SK-N-SH treated with all-trans-retinoic acid at 6 μM for 48 hours (cell line): ENCODE data around the gene CRISPLD2.

Experiments
- ATAC-seq: fragments of 200-7000 bp; cut with Tn5 transposase; 3 replicates; pipeline ENCODE4 v1.9.1; 2020; ENCODE audit warnings: mild to moderate bottlenecking, moderate library complexity
- ARNTL ChIP-seq: fragments of 450-650 bp; formaldehyde crosslinking; IDR thresholded peaks from 2 replicates; pipeline ENCODE4 v1.5.0; 2020; ENCODE audit warnings: low read depth, mild to moderate bottlenecking, moderate library complexity, borderline replicate concordance
- CSDC2 ChIP-seq: fragments of 250-450 bp; sonication (Bioruptor Pico); IDR thresholded peaks from 2 replicates; pipeline ENCODE4 v1.5.0; 2020; ENCODE audit warnings: mild to moderate bottlenecking, moderate library complexity
- GLIS3 ChIP-seq: fragments of 250-450 bp; sonication (Bioruptor Pico); IDR thresholded peaks from 2 replicates; pipeline ENCODE4 v1.5.0; 2020; ENCODE audit warnings: mild to moderate bottlenecking, moderate library complexity
- OSR1 ChIP-seq: fragments of 250-450 bp; sonication (Bioruptor Pico); IDR thresholded peaks from 2 replicates; pipeline ENCODE4 v1.8.0; 2022; ENCODE audit warnings: moderate library complexity, mild to moderate bottlenecking, inconsistent platforms
- PPARA ChIP-seq: fragments of 250-450 bp; sonication (Bioruptor Pico); IDR thresholded peaks from 2 replicates; pipeline ENCODE4 v1.5.0; 2020; ENCODE audit warnings: mild to moderate bottlenecking, borderline replicate concordance
- RARB ChIP-seq: fragments of 250-450 bp; sonication (Bioruptor Pico); IDR thresholded peaks from 2 replicates; pipeline ENCODE4 v1.8.0; 2021; ENCODE audit warnings: mild to moderate bottlenecking, moderate library complexity
- SNAI2 ChIP-seq: fragments of 250-450 bp; sonication (Bioruptor Pico); IDR thresholded peaks from 2 replicates; pipeline ENCODE4 v1.5.0; 2020; ENCODE audit warnings: mild to moderate bottlenecking, moderate library complexity
- TCF4 ChIP-seq: fragments of 250-450 bp; sonication (Bioruptor Pico); IDR thresholded peaks from 2 replicates; pipeline ENCODE4 v1.8.0; 2021; ENCODE audit warnings: mild to moderate bottlenecking, moderate library complexity, borderline replicate concordance
- TOX ChIP-seq: fragments of 250-450 bp; sonication (Bioruptor Pico); IDR thresholded peaks from 2 replicates; pipeline ENCODE4 v1.8.0; 2021; ENCODE audit warnings: mild to moderate bottlenecking, moderate library complexity, borderline replicate concordance
- ZC3H10 ChIP-seq: fragments of 250-450 bp; sonication (Bioruptor Pico); IDR thresholded peaks from 2 replicates; pipeline ENCODE4 v1.5.1; 2021; ENCODE audit warnings: mild to moderate bottlenecking, moderate library complexity
- ZFP3 ChIP-seq: fragments of 250-450 bp; sonication (Bioruptor Pico); IDR thresholded peaks from 2 replicates; pipeline ENCODE4 v1.5.0; 2020; ENCODE audit warnings: mild to moderate bottlenecking, moderate library complexity
- ZFP30 ChIP-seq: fragments of 450-650 bp; formaldehyde crosslinking; IDR thresholded peaks from 2 replicates; pipeline ENCODE4 v1.5.0; 2022; ENCODE audit warnings: mild to moderate bottlenecking, moderate library complexity
- ZNF70 ChIP-seq: fragments of 450-650 bp; formaldehyde crosslinking; IDR thresholded peaks from 2 replicates; pipeline ENCODE4 v1.5.0; 2020; ENCODE audit warnings: mild to moderate bottlenecking, moderate library complexity
- TF ChIP-seq, protein P1 (sequence below): fragments of 250-450 bp; sonication (Bioruptor Pico); IDR thresholded peaks from 2 replicates; pipeline ENCODE4 v1.8.0; 2021; ENCODE audit warnings: low read depth, mild to moderate bottlenecking, moderate library complexity, borderline replicate concordance
- TF ChIP-seq, protein P2 (sequence below): fragments of 250-450 bp; sonication (Bioruptor Pico); IDR thresholded peaks from 2 replicates; pipeline ENCODE4 v1.5.0; 2020; ENCODE audit warnings: mild to moderate bottlenecking, moderate library complexity
- TF ChIP-seq, protein P3 (sequence below): fragments of 250-450 bp; sonication (Bioruptor Pico); IDR thresholded peaks from 2 replicates; pipeline ENCODE4 v1.8.0; 2020; ENCODE audit warnings: mild to moderate bottlenecking, moderate library complexity, borderline replicate concordance

The CRISPLD2 gene

DNA sequence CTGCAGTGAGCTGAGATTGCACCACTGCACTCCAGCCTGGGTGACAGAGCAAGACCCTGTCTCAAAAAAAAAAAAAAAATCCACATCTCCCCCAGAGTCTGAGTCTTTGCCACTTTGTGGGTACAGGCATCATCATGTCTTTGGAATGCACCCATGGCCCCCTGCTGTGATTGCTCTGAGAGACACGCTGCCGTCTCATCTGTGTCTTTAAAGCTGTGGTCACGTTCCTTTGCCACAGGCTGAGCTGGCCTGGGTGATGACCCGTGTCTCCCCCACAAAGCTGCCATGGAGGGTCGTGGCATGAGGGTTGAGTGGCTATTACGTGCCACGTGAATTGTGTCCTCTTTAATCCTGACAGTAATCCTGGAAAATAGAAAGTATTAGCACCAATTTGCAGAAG is 20.2 kb downstream of the CRISPLD2 start:
- 0 out of 3 replicates have a peak, but pooled peaks have one; percentile 3 for ATAC-seq
- TF ChIP-seq OSR1 (CRISPR knock-in tag) (no peak), SNAI2 (CRISPR knock-in tag) (no peak), TOX (CRISPR knock-in tag) (no peak), ZC3H10 (CRISPR knock-in tag) (no peak), PPARA (no peak)

DNA sequence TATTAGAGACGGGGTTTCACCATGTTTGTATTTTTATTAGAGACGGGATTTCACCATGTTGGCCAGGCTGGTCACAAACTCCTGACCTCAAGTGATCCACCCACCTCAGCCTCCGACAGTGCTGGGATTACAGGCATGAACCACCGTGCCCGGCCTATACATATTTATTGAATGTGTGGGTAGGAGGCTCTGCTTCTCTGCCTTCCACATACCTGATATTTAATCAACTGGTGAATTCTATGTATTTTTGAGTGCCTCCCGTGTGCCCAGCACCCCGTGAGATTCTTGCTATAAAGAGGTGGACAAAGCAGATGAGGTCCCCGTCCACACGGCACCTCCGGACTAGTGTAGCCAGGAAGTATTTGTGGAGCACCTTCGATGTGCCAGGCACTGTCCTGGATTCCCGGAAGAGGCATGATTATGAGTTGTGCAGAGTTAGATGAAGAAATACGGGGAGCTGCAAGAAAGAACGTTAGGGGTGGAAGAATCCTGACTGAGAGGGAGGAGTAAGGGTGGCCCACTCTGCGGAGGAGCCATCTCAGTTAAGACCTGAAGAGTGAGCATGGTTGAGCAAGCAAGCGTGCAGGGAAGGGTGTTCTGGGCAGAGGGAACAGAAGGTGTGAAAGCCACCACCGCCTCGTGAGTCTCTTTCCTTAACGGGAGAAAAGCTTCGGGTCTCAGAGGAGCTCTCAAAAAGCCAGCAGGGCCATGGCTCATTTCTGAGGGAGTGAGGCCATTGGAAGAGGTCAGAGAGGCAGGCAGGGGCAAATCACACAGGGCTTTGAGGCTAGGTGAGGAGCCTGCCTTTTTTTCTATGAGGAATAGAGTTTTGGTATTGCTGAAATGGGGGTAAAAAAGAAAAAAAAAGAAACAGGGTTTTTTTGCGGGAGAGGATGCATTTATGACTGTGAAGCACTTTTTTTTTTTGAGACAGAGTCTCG is 21.2 kb downstream of the CRISPLD2 start:
- ATAC-seq, result no peak
- TF ChIP-seq, protein P1, sequence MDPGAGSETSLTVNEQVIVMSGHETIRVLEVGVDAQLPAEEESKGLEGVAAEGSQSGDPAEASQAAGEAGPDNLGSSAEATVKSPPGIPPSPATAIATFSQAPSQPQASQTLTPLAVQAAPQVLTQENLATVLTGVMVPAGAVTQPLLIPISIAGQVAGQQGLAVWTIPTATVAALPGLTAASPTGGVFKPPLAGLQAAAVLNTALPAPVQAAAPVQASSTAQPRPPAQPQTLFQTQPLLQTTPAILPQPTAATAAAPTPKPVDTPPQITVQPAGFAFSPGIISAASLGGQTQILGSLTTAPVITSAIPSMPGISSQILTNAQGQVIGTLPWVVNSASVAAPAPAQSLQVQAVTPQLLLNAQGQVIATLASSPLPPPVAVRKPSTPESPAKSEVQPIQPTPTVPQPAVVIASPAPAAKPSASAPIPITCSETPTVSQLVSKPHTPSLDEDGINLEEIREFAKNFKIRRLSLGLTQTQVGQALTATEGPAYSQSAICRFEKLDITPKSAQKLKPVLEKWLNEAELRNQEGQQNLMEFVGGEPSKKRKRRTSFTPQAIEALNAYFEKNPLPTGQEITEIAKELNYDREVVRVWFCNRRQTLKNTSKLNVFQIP, result no peak
- TF ChIP-seq TCF4 (CRISPR knock-in tag), result no peak
- peak; percentile 98 for TF ChIP-seq ZFP3 (CRISPR knock-in tag)
- TF ChIP-seq, protein P2, sequence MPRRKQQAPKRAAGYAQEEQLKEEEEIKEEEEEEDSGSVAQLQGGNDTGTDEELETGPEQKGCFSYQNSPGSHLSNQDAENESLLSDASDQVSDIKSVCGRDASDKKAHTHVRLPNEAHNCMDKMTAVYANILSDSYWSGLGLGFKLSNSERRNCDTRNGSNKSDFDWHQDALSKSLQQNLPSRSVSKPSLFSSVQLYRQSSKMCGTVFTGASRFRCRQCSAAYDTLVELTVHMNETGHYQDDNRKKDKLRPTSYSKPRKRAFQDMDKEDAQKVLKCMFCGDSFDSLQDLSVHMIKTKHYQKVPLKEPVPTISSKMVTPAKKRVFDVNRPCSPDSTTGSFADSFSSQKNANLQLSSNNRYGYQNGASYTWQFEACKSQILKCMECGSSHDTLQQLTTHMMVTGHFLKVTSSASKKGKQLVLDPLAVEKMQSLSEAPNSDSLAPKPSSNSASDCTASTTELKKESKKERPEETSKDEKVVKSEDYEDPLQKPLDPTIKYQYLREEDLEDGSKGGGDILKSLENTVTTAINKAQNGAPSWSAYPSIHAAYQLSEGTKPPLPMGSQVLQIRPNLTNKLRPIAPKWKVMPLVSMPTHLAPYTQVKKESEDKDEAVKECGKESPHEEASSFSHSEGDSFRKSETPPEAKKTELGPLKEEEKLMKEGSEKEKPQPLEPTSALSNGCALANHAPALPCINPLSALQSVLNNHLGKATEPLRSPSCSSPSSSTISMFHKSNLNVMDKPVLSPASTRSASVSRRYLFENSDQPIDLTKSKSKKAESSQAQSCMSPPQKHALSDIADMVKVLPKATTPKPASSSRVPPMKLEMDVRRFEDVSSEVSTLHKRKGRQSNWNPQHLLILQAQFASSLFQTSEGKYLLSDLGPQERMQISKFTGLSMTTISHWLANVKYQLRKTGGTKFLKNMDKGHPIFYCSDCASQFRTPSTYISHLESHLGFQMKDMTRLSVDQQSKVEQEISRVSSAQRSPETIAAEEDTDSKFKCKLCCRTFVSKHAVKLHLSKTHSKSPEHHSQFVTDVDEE (CRISPR knock-in tag), result no peak
- TF ChIP-seq GLIS3 (CRISPR knock-in tag), result no peak
- no peak for TF ChIP-seq ZC3H10 (CRISPR knock-in tag)
- TF ChIP-seq RARB, result no peak

DNA sequence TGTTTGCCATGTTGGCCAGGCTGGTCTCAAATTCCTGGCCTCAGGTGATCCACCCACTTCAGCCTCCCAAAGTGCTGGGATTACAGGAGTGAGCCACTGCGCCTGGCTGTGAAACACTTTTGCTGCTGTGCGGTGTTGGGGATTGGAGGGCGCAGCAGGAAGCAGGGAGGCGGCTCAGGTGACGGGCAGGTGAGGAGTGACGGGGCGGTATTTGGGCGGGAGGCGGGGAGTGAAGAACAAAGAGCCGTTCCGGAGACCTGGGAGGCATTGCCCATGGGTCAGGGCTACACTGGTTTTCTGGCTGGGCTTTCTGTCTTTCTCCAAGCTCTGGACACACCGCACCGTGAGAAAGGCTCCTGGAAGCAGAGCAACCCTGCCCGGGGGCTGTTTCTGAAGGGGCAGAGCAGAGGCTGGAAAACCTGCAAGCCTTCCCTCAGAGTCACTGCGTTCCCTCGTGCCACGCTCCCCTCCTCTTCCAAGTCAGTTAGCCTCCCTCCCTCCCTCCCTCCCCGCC is 22.1 kb downstream of the CRISPLD2 start:
- ATAC-seq, result no peak
- TF ChIP-seq RARB (no peak), PPARA (no peak), ZC3H10 (CRISPR knock-in tag) (no peak), ARNTL (CRISPR knock-in tag) (no peak), CSDC2 (CRISPR knock-in tag) (no peak), TOX (CRISPR knock-in tag) (no peak), GLIS3 (CRISPR knock-in tag) (no peak)
- TF ChIP-seq, protein P1, result no peak

DNA sequence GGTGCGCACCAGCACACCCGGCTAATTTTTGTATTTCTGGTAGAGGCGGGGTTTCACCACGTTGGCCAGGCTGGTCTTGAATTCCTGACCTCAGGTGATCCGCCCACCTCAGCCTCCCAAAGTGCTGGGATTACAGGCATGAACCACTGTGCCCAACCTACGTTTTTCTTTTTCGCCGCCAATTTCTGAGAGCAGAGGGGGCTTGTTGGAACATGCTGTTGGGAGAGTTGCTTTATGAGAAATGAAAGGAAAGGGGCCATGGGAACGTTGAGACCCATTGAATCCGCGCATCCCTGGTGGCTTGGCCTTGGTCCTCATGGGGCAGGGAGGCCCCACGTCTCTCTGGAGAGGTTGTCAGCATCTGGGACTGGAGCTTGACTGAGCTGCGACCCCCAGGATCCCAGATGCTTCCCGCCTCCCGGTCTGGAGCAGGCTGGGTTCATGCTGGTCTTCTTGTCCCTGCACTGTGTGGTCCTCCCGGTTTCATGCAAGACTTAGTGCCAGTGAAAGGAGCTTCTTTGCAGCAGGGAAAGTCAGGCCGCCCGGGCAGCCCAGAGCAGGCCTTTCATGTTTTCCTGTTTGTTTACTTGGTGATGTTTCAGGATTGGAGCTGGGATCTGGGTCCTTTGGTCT is 22.8 kb downstream of the CRISPLD2 start:
- no peak for ATAC-seq
- TF ChIP-seq TCF4 (CRISPR knock-in tag), result no peak
- no peak for TF ChIP-seq ZNF70 (CRISPR knock-in tag)
- TF ChIP-seq, protein P3, sequence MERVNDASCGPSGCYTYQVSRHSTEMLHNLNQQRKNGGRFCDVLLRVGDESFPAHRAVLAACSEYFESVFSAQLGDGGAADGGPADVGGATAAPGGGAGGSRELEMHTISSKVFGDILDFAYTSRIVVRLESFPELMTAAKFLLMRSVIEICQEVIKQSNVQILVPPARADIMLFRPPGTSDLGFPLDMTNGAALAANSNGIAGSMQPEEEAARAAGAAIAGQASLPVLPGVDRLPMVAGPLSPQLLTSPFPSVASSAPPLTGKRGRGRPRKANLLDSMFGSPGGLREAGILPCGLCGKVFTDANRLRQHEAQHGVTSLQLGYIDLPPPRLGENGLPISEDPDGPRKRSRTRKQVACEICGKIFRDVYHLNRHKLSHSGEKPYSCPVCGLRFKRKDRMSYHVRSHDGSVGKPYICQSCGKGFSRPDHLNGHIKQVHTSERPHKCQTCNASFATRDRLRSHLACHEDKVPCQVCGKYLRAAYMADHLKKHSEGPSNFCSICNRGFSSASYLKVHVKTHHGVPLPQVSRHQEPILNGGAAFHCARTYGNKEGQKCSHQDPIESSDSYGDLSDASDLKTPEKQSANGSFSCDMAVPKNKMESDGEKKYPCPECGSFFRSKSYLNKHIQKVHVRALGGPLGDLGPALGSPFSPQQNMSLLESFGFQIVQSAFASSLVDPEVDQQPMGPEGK (CRISPR knock-in tag), result no peak
- TF ChIP-seq ZFP3 (CRISPR knock-in tag), result no peak
- TF ChIP-seq ZFP30 (CRISPR knock-in tag), result no peak
- no peak for TF ChIP-seq RARB
